Dermis microvascular lymphatic vessel endothelial cell (primary cell): ENCODE data around the gene DBNDD1. TPM values are rescaled to one million over a fixed set of nuclear protein-coding genes. Genes with fewer than 3 reads are reported as not detected.

ENCODE experiments used
- DNase-seq, 2 donors: peaks; one replicate each; pipeline versions ENCODE4 v3.0.0 to v3.0.0-alpha.2; 2010; ENCODE audit warnings: low read depth in 2 of 2
- total RNA-seq: library from RNA; depleted of rRNA; stranded (reverse); fragments of >200 nt; gene quantifications from 2 replicates; pipeline ENCODE4 v1.2.1, GENCODE V29; 2014

DBNDD1 gene
- total RNA-seq, 1 donor from 2014 or later = 12.3 TPM

DNA sequence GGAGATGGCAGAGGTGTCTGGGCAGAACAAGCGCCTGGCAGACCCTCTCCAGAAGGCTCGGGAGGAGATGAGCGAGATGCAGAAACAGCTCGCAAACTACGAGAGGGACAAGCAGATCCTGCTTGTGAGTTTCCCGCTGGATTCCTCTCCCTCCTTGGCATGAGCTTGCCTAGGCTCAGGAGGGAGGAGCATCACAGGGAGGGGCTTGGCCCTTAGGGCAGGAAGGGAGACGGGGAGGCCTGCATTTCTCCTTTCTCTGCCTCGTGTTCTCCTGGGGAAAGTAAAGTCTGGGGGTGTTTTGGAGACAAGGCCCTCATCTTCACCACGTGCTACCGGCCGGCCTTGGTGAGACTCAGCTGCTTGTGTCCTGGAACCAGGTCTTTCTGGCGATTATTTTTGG is 18.0 kb upstream of the DBNDD1 start:
- no peak for DNase-seq

DNA sequence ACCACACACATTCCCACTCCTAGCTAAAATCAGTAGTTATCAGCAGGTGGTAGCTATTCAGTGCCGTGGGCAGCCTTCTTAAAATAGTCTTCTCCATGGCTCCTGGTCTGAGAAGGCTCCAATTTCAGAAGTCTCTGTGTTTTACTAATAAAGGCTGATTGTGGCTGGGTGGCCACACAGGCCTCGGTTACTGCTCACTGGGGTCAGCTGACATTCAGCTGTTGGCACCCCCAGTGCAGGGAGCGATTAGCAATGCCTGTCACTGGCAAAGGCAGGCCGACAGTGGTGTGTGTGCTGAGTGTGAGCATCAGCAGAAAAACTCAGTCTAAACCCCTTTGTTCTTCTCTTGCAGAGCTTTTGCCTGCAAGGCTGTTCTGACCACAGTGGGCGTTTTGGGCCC is 16.6 kb upstream of the DBNDD1 start:
- no peak for DNase-seq

DNA sequence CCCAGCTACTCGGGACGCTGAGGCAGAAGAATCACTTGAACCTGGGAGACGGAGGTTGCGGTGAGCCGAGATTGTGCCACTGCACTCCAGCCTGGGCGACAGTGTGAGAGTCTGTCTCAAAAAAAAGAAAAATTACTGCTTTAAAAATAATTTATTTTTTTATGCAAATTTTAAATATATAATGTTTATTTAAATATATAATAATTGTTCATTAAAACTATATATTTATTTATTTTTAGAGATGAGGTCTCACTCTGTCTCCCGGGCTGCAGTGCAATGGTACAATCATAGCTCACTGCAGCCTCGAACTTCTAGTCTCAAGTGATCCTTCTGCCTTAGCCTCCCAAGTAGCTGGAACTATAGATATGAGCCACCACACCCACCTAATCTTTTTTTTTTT is 15.2 kb upstream of the DBNDD1 start:
- DNase-seq = no peak

DNA sequence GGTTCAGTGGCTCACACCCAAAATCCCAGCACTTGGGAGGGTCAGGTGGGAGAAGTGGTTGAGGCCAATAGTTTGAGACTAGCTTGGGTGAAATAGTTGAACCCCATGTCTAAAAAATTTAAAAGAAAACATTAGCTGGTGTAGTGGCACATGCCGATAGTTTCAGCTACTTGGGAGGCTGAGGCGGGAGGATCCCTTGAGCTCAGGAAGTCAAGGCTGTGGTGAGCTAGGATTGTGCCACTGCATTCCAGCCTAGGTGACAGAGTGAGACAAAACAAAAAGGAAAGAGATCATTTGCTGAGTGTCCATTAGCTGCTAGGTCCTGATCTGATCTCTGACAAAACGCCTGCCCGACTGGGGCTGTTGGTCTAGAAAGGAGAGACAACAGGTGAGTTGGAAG is 14.1 kb upstream of the DBNDD1 start:
- no peak for DNase-seq

DNA sequence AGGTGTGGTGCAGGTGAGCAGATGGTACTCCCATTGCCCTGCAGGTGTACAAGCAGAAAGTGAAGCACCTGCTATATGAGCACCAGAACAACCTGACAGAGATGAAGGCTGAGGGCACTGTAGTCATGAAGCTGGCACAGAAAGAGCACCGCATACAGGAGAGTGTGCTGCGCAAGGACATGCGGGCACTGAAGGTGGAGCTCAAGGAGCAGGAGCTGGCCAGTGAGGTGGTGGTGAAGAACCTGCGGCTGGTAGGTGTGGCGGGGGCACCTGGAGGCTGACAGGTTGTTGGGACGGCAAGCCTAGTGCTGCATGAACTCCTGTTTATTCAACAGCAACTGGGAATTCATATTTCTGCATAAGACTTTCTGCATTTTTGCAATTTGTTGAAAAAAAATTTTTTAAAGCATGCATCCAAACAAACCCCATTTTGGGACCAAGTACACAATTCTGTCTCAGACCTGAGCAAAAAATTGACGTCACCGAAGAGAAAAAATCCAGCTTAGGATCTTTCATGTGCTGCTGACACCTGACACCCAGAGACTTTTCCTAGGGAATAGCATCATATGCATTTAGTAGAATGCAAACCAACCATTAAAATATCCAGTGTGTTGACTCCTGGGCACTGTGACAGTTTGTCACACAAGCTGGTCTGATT is 13.5 kb upstream of the DBNDD1 start:
- DNase-seq = no peak

DNA sequence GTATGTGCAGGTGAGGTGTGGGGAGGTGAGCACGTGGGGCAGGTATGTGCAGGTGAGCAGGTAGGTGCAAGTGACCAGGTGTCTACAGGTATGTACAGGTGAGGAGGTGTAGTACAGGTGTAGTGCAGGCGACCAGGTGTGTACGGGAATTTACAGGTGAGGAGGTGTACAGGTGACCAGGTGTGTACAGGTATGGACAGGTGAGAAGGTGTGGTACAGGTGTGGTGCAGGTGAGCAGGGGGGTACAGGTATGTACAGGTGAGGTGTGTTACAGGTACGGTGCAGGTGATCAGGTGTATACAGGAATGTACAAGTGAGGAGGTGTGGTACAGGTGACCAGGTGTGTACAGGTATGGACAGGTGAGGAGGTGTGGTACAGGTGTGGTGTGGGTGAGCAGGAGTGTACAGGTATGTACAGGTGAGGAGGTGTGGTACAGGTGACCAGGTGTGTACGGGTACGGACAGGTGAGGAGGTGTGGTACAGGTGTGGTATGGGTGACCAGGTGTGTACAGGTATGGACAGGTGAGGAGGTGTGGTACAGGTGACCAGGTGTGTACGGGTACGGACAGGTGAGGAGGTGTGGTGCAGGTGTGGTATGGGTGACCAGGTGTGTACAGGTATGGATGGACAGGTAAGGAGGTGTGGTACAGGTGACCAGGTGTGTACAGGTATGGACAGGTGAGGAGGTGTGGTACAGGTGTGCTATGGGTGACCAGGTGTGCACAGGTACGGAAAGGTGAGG is 12.8 kb upstream of the DBNDD1 start:
- DNase-seq = no peak

DNA sequence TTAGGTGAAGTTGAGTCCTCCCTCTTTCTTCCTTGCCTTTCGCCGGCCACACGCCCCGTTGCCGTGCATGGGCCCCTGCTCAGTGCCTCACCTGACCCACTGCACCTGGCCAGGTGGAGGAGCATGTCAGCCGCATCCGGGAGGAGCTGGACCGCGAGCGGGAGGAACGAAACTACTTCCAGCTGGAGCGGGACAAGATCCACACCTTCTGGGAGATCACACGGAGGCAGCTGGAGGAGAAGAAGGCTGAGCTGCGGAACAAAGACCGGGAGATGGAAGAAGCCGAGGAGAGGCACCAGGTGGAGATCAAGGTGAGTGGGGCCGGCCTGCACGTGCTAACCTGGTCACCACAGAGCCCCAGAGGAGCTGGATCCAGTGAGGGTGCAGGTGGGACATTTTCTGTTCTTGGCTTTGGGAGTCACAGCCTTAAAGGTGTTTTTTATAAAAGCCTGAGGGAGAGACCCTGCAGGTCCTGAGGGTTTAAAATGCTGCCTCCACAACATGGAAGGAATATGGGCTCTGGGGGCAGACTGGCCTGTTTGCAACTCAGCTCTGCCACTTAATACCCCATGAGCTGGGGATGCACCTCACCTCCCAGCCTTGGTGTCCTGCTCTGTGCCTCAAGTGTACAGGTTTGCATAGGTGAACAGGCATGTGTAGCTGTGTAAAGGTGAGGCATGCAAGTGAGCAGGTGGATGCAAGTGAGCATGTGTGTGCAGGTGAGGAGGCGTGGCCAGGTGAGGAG is 12.1 kb upstream of the DBNDD1 start:
- DNase-seq = no peak

DNA sequence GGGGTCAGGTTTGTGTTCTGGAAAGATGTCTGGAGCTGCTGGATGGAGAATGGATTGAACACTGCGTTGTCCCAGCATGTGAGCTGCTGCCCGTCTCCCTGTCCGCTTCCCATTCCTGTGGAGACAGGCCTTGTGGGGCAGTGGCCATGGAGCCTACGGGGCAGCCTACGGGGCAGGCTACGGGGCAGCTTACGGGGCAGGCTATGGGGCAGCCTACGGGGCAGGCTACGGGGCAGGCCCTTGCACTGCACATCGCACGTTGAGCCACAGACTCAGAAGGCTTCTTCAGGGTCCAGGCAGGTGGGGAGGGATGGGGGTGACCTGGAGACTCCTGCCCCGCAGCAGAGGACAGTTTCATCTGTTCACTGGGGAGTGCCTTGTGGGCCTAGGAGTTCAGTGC is 9.7 kb upstream of the DBNDD1 start:
- DNase-seq = no peak

DNA sequence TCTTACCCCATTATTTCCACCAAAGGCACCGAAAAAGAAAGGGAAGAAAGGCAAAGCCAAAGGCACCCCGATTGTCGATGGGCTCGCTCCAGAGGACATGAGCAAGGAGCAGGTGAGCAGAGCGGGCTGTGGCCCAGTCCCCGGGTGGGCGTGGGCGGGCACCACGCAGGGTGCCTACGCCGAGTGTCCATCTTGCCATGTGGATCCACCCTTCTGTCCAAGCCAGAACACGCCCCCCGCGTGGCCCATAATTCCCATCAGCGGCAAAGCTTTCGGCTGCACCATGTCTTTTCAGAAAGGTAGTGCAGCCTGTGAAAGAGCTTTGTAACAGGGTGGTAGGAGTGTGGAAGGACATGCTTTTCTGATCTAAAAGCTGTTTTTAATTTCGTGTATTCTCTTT is 8.4 kb upstream of the DBNDD1 start:
- DNase-seq = no peak

DNA sequence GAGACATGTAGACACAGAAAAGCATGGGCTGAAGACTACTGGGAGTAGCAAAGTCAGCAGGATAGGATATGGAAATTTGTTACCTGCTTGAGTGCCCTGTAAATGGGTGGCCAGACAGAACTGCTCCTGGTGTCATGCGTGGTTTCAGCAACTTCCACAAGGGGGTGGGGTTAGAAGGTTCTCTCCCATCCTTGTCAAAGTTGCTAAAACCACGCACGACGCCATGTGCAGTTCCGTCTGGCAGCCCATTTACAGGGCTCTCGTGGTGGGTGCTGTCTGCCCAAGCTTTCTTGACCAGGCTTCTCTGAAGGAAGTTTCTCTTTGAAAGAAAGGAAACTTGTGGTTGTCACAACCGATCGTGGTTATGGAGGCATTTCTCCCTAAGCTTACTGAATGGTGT is 6.9 kb upstream of the DBNDD1 start:
- no peak for DNase-seq

DNA sequence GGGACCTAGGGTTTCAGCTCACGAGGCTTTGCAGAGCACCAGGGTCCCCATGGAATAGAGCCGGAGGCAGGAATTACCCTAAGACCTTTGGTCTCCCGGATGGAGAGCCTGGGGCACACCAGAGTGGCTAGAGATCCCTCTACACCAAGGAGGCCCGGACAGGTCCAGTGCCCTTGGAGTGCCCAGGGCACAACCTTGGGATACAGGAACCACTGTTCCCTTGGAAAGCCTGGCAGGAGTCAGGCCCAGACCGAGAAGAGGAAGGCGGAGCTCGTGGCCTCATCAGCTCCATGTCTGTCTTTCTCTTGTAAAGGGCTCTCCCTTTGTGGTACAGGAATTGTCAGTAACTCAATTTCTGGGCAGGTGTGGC is 3.8 kb upstream of the DBNDD1 start:
- no peak for DNase-seq

DNA sequence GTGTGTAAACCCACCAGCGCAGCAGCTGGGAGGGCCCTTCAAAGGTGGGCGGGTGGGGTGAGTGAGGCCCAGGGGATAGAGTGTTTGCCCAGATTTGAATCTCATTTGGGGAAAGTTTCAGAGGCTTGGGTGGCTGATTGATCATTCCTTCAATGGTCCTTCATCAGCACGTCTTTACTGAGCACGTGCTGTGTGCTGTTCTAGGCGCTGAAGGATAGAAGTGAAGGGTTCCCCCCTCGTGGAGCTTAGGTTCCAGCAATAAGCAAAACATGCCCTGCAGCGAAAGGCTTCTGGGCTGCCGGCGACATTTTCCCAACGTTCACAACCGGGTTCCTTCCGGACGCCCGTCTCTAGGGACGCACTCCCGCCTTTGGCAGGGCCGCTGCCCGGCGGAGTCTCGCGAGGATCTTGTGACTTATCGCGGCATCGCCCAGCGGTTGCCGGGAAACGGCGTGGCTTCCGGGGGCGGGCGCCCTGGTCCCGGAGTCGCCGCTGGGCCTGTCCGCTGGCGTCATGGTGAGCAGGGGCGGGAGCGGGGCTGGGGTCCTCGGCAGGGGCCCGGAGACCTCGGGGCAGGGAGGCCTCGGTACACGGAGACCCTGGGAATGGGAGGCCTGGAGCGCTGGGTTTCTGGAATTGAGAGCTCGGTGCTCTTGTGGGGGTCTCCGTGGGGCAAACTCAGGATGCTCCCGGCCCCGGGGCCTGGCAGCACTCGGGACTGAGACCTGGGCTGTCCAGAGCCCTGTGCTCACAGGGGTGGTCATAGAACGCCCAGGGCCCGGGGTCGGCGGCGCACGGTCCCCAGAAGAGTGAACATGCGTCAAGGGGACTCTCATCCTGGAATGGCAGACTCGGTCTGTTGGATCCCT is 3.2 kb upstream of the DBNDD1 start:
- peak; percentile 79 to 89 for DNase-seq

DNA sequence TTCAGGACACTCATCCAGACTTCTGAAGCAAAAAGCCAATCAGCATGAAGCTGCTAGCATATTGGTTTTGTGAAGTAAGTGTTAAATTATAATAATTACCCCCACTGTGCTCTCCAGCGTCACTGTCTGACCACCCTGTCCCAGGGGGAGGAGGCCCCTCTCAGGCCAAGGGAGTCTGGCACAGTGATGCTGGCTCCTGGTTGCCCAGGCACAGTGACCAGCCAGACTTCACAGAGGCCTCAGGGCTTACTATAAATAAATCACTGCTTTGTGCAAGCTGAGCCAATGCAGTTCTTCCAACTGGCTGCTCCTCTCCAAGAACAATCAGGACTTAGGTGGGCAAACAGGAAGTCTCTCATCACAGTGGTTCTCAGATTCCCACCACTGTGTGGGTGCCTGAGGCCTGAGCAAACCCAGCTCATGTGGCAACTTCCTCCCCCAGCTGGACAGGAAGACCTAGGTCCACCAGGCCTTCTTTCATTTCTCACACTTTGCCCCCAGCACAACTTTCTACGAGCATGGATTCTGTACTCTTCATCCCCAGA is 1.7 kb upstream of the DBNDD1 start:
- peak in 1 of 2 donors; percentile 57 for DNase-seq

DNA sequence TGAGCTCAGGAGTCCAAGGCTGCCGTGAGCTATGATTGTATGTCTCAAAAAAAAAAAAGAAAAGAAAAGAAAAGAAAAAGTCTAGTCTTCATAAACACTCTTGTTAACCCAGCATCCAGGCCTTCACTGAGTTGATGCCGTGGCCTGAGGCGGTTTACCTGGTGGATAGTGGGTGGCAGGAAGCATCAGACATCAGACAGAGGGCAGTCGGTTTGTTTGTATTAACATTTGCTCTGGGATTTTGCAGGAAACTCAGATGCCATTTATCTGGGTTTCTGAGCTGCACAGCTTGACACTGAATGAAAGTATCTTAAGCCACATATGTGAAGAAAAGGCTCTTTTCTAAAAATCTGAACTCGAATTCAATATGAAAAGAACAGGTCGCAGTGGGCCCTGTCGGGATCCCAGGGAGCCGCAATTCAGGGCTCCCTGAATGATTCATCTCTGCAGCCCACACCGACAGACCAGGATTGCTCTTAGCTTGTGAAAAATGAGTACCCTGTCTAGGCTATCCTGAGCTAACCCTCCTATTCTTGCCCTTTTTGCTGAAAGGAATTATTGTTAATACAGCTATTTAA is 1.1 kb upstream of the DBNDD1 start:
- no peak for DNase-seq

DNA sequence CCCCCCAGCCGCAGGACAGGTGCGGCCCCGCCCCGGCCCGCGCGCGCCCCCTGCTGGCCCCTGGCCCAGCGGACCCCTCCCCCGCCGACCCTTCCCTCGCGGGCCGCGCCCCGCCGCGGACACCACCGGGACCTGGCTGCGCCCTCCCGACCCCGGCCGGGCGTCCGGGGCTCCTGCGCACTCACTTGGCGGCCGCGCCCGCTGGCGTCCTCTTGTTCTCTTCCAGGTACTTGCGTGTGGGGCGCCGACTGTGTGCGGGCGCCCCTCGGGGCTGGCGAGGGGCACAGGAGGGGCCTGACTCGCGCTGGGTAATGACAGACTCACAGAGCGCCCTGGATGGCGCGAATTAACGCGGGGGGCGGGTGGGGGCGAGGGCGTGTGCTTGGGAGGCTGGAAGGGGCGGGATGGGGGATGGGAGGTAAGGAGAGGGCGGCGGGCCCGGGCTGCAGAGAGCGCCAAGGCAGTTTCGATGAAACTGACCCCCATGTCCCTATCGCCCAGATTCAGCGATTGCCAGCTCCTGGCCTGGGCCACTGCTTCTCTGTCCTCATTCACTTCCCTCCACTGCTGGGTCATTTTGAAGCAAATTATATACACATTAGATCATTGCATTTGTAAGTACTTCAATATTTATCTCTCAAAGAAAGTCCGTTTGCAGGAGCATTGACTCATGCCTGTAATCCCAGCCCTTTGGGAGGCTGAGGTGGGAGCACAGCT is 445 bp upstream of the DBNDD1 start:
- DNase-seq = peak in 1 of 2 donors; percentile 48

DNA sequence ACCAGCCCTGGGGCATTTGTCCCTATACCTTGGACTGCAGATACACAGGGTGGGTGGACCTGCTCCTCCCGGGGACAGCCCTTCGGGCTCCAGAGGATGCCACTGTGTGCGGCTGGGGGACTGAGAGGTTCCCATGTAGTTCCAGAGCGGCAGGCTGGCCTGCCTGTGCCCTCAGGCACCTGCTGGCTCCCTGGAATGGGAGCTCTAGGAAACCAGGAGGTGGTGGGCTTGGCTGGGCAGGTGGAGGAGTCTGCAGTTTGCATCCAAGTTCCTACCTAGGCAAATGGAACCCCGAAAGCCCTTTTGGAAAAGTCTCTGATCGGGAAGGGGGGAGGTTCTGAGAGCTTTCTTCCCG is 982 bp downstream of the DBNDD1 start:
- no peak for DNase-seq

DNA sequence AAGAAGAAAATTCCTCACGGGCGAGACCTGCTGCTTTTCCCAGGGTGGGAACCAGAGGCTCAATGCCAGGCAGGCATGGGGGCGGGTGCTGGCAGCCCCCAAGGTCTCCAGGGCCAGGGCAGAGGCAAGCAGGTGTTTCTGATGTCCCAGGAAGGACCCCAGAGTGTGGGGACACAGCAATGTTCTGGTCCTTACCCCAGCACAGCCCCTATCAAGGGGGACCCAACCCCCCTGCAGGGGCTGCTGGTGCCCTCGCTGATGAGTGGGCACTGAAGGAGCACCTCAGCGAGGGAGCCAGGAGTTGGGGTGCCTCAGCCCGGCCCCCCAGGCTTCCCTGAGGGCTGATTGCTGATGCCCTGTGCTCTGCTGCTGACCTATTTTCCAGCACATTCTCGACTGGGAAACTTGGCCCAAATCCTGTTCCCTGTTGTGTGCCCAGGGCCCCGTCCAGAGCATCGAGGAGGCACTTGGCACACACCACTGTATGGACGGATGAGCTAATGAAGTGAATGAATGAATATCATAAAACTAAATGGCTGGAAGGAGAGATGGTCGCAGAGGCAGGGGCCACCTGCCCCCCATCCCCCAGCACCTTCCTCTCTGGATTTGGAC is 2.8 kb downstream of the DBNDD1 start:
- DNase-seq = no peak

DNA sequence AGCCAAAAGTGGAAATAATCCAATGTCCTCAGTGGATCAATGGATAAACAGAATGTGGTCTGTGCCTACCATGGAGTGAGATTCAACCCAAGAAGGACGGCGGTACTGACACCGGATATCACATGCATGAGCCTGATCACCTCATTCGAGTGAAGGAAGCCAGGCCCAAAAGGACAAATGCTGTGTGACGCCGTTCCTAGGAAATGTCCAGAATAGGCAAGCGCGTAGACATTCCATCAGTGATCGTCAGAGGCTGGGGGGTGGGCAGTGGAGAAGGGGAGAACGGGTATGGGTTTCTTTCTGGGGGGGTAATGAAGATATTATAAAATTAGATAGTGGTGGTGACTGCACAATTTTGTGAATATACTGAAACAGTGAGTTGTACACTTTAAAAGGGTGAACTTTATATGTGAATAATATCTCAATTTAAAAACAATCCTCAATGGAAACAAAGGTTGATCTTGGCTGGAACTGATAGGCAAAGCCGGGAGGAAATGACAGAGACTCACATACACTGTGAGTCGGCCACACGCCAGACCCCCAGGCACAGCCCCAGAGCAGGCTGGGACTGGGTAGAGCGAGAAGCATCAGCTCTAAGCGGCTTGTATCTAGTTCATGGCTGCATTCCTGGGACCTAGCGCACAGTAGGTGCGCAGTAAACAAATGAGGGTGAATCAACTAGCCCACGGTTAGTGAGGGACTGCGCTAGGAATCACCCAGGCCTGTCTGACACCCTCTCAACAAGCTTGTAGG is 3.5 kb downstream of the DBNDD1 start:
- DNase-seq = peak; percentile 85 to 88

DNA sequence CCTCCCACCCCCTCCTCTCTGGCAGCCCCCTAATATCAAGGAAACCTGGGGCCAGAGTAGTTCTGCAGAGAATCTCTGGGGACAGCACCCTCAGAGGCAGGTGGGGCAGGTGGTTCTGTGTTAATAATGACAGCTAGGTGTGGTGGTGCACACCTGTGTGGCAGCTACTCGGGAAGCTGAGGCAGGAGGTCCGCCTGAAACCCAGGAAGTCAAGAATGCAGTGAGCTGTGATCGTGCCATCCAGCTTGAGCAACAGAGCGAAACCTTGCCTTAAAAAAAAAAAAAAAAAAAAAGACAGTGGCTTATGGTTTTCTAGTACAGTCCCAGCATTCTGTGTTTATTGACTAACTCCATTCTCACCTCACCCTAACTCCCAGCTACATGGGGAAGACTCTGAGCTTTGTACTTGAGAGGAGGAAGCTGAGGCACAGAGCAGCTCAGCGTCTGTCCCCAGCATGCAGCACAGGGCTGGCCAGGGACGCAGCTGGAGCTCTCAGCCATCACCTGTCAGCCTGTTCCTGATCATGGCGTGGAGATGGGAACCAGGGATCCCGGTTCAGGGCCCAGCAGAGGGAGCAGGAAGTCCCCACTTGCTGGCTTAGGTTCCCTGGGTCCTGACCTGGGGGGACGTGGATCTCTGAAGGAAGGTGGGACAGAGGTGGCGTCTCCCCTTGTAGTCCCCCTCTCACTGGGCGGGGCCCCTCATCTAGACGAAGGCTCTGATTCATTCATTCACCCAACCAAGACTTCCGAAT is 6.1 kb downstream of the DBNDD1 start:
- no peak for DNase-seq
